GM12878 (cell line): ENCODE data around the gene SUPT3H. TPM values are rescaled to one million over a fixed set of nuclear protein-coding genes. Genes with fewer than 3 reads are reported as not detected.

Source experiments
- ATAC-seq: fragments of 200-7000 bp; cut with Tn5 transposase; 3 replicates; pipeline ENCODE4 v1.9.1; 2020; ENCODE audit warnings: mild to moderate bottlenecking, moderate library complexity
- BruUV-seq: library from RNA; stranded (reverse); fragments of 400-500 nt; replicated peaks from 2 replicates; lab custom pipeline; 2021; lab: Mats Ljungman, UMichigan
- CTCF ChIA-PET: fragments of 300-600 bp; sonication (Branson Sonifier 250); formaldehyde crosslinking; extraction: SDS; loops from one replicate; lab custom pipeline; 2021; ENCODE audit warnings: inconsistent platforms; lab: Yijun Ruan, JAX
- POLR2A ChIA-PET: fragments of 350-600 bp; formaldehyde crosslinking; extraction: SDS; loops from one replicate; lab custom pipeline; 2021; ENCODE audit warnings: inconsistent platforms; lab: Charles Lee
- RAD21 ChIA-PET: fragments of 300-600 bp; sonication (Branson Sonifier 250); formaldehyde crosslinking; loops from one replicate; lab custom pipeline; 2023; ENCODE audit warnings: antibody characterized with exemption; ENCODE audit not compliant: unreplicated experiment; lab: Charles Lee
- SMC1A ChIA-PET: fragments of 300-600 bp; sonication (Branson Sonifier 250); formaldehyde crosslinking; loops from one replicate; lab custom pipeline; 2023; ENCODE audit not compliant: unreplicated experiment, uncharacterized antibody; lab: Charles Lee
- DNase-seq: peaks from one replicate; pipeline ENCODE4 v3.0.0-alpha.2; 2011; ENCODE audit warnings: low read depth, low spot score
- FAIRE-seq: peaks from 3 replicates; lab custom pipeline; 2011; peaks lifted over from hg19 to GRCh38; lab: Jason Lieb, UNC
- H2AFZ ChIP-seq: 2 replicates; pipeline ENCODE4 v1.6.0; 2011; ENCODE audit warnings: low read depth, low read length, control low read depth; ENCODE audit not compliant: control insufficient read depth
- H3K27ac ChIP-seq: 2 replicates; pipeline ENCODE4 v1.5.1; 2011; ENCODE audit warnings: control low read depth; ENCODE audit not compliant: control insufficient read depth, insufficient read depth
- H3K27me3 ChIP-seq, 2 experiments: replicated peaks in 1 of 2; 2 replicates each; pipeline versions ENCODE4 v1.6.0 to v1.6.1; 2011; ENCODE audit warnings: low read length in 1 of 2; ENCODE audit not compliant: control insufficient read depth in 2 of 2, insufficient read depth in 2 of 2
- H3K36me3 ChIP-seq, 2 experiments: 2 replicates each; pipeline ENCODE4 v1.5.1; 2011; ENCODE audit warnings: low read length in 1 of 2; ENCODE audit not compliant: control insufficient read depth in 2 of 2, insufficient read depth in 2 of 2
- H3K4me1 ChIP-seq: 2 replicates; pipeline ENCODE4 v1.6.1; 2011; ENCODE audit warnings: mild to moderate bottlenecking, low read length, moderate library complexity, mixed read lengths; ENCODE audit not compliant: control insufficient read depth, insufficient read depth
- H3K4me2 ChIP-seq: 2 replicates; pipeline ENCODE4 v1.6.0; 2011; ENCODE audit warnings: control low read depth; ENCODE audit not compliant: control insufficient read depth, insufficient read depth
- H3K4me3 ChIP-seq: fragments of 200-600 bp; sonication (generic); 2 replicates; pipeline ENCODE4 v1.5.1; 2016
- H3K79me2 ChIP-seq: 2 replicates; pipeline ENCODE4 v1.6.0; 2011; ENCODE audit warnings: low read length; ENCODE audit not compliant: control insufficient read depth, insufficient read depth
- H3K9ac ChIP-seq: 2 replicates; pipeline ENCODE4 v1.8.0; 2011; ENCODE audit warnings: low read length, control low read depth, mixed read lengths; ENCODE audit not compliant: control insufficient read depth, insufficient read depth
- H3K9me3 ChIP-seq: replicated peaks from 3 replicates; pipeline ENCODE4 v1.5.1; 2011; ENCODE audit warnings: mild to moderate bottlenecking, low read length; ENCODE audit not compliant: control insufficient read depth, insufficient read depth
- H4K20me1 ChIP-seq: 2 replicates; pipeline ENCODE4 v1.6.0; 2011; ENCODE audit not compliant: control insufficient read depth, insufficient read depth
- ASH2L ChIP-seq: fragments of 300-600, 200-600 bp; sonication (generic); IDR thresholded peaks from 2 replicates; pipeline ENCODE4 v1.6.1; 2017; ENCODE audit warnings: low read depth, mild to moderate bottlenecking, borderline replicate concordance
- BACH1 ChIP-seq: fragments of 450-650 bp; IDR thresholded peaks from 2 replicates; pipeline ENCODE4 v1.6.1; 2017; ENCODE audit warnings: mild to moderate bottlenecking, borderline replicate concordance
- BCL11A ChIP-seq: IDR thresholded peaks from 2 replicates; pipeline ENCODE4 v1.6.1; 2011; ENCODE audit warnings: low read depth, low read length
- CBX5 ChIP-seq: sonication (generic); IDR thresholded peaks from 2 replicates; pipeline ENCODE4 v1.6.1; 2016; ENCODE audit warnings: low read depth, moderate library complexity, mild to moderate bottlenecking, inconsistent platforms
- CREM ChIP-seq: IDR thresholded peaks from 2 replicates; pipeline ENCODE4 v1.6.1; 2014; ENCODE audit warnings: antibody characterized with exemption, low read depth
- ESRRA ChIP-seq: IDR thresholded peaks from 2 replicates; pipeline ENCODE4 v1.6.1; 2012; ENCODE audit warnings: mild to moderate bottlenecking, low read length, improper control_type of control experiment
- GABPA ChIP-seq: IDR thresholded peaks from 2 replicates; pipeline ENCODE4 v1.6.1; 2014; ENCODE audit warnings: antibody characterized with exemption, low read depth, mild to moderate bottlenecking, inconsistent platforms
- KAT2A ChIP-seq: conservative IDR thresholded peaks from 2 replicates; pipeline ENCODE4 v1.6.1; 2011; ENCODE audit warnings: low read depth, low read length; ENCODE audit not compliant: control insufficient read depth
- LARP7 ChIP-seq: fragments of 450-650 bp; IDR thresholded peaks from 2 replicates; pipeline ENCODE4 v1.6.1; 2017; ENCODE audit warnings: mild to moderate bottlenecking
- NR2C1 ChIP-seq: fragments of 450-650 bp; IDR thresholded peaks from 2 replicates; pipeline ENCODE4 v1.6.1; 2017; ENCODE audit warnings: antibody characterized with exemption, mild to moderate bottlenecking, moderate library complexity
- RAD51 ChIP-seq: fragments of 450-650 bp; IDR thresholded peaks from 2 replicates; pipeline ENCODE4 v1.6.1; 2016; ENCODE audit warnings: moderate library complexity, mild to moderate bottlenecking, inconsistent platforms
- RCOR1 ChIP-seq: conservative IDR thresholded peaks from 2 replicates; pipeline ENCODE4 v1.6.1; 2012; ENCODE audit warnings: low read depth, low read length, improper control_type of control experiment
- STAT3 ChIP-seq: IDR thresholded peaks from 2 replicates; pipeline ENCODE4 v1.6.1; 2011; ENCODE audit warnings: low read depth, low read length, improper control_type of control experiment
- TARDBP ChIP-seq: IDR thresholded peaks from 2 replicates; pipeline ENCODE4 v1.6.1; 2016; ENCODE audit warnings: borderline replicate concordance
- ZNF622 ChIP-seq: fragments of 450-650 bp; IDR thresholded peaks from 2 replicates; pipeline ENCODE4 v1.6.1; 2017; ENCODE audit warnings: mild to moderate bottlenecking, inconsistent platforms
- ZSCAN29 ChIP-seq: fragments of 450-650 bp; IDR thresholded peaks from 2 replicates; pipeline ENCODE4 v1.6.1; 2017; ENCODE audit warnings: mild to moderate bottlenecking, moderate library complexity
- WGBS: methylation state at CpG from one replicate; pipeline ENCODE4 v1.1.6; 2016; ENCODE audit warnings: low lambda C conversion rate; ENCODE audit not compliant: insufficient replicate concordance, insufficient coverage; ENCODE audit errors: missing lambda C conversion rate; 5-methylcytosine and 5-hydroxymethylcytosine counted together
- in situ Hi-C: fragments of 300-500 bp; cut with MboI; formaldehyde crosslinking; loops from 9 replicates; pipeline ENCODE4 v1.14.3; 2018; ENCODE audit warnings: mixed read lengths
- intact Hi-C: fragments of 100-400 bp; cut with micrococcal nuclease; formaldehyde crosslinking; loops from one replicate; pipeline ENCODE4 v1.14.2; 2022; ENCODE audit not compliant: unreplicated experiment
- polyA plus RNA-seq, 11 experiments: library from polyadenylated mRNA; depleted of rRNA in 4 of 11; unstranded in 6 of 11; stranded (reverse) in 5 of 11; fragments of >200 nt; fragmentation: Nextera tagmentation in 4 of 11; fragmentation: Illumina TruSeq in 1 of 11; extraction: Ambion mirVana in 4 of 11; extraction: Trizol in 1 of 11; gene quantifications; 1 replicate in 1 of 11; 2 replicates in 10 of 11; pipeline versions ENCODE4 v1.2.1 to v1.2.3, GENCODE V29; 2011 to 2016; ENCODE audit warnings: inconsistent platforms in 2 of 11, missing spikeins in 2 of 11, low read depth in 1 of 11
- total RNA-seq, 4 experiments: library from RNA; depleted of rRNA in 3 of 4; stranded (reverse); fragments of >200 nt in 3 of 4; fragmentation: Illumina TruSeq in 1 of 4; extraction: Trizol in 1 of 4; gene quantifications; 2 replicates each; pipeline versions ENCODE4 v1.2.1 to v1.2.3, GENCODE V29; 2013 to 2021
- TF ChIP-seq, protein P1 (sequence below): fragments of 450-650 bp; IDR thresholded peaks from 2 replicates; pipeline ENCODE4 v1.6.1; 2017; ENCODE audit warnings: mild to moderate bottlenecking, moderate library complexity

SUPT3H gene
- total and polyA plus RNA-seq, 10 of the 15 experiments (the other 5 are each of a cell fraction or from before 2014, with no cell fraction given) = 0.51 to 3.7 (median 2.0) TPM

DNA sequence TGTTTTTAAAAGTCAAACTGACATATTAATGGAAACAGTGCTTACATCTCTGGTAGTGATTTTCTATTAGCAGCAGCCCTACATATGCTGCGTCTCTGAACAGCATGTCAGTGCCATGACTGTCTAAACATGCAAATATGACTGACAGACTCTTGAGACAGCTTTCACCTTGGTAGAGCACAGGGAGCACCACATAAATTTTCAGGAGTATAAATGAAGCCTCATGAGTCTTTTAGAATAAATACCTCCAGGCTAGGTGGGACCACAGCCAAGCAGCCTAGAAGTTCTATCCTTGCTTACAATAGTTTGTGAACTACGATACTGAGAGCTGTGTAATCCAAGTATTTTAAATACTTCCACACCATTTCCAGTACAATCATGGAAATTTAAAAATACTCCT is 460.3 kb downstream of the SUPT3H start:
- ChIA-PET POLR2A (interaction anchor here (1.6 kb wide), 1 partner anchor 11 kb away, joined by 7 read pairs; no protein-coding TSS in a partner anchor), CTCF (interaction anchor here (1.3 kb wide), 1 partner anchor 520 kb away, joined by 3 read pairs; no protein-coding TSS in a partner anchor), SMC1A (interaction anchor here (1.4 to 2.2 kb wide), 2 partner anchors 8 to 20 kb away, joined by 3 to 8 read pairs; no protein-coding TSS in a partner anchor), RAD21 (interaction anchor here (0.5 kb wide), 1 partner anchor 461 kb away, joined by 3 read pairs; no protein-coding TSS in a partner anchor)
- Histone ChIP-seq H3K36me3 (no peaks in the 10 kb centered on the region), H3K4me1 (no peaks in the 10 kb centered on the region), H3K9ac (no peak overlapping the region), H3K4me2 (no peak overlapping the region), H3K27ac (no peak overlapping the region), H3K9me3 (no peaks in the 10 kb centered on the region), H3K4me3 (no peak overlapping the region), H4K20me1 (no peaks in the 10 kb centered on the region), H3K27me3 (no peaks in the 10 kb centered on the region), H3K79me2 (no peaks in the 10 kb centered on the region), H2AFZ (no peak overlapping the region)
- 69% methylated on average over 2 of the region's 2 CpGs for WGBS
- no peak for ATAC-seq
- DNase-seq = no peak
- BruUV-seq = no TSS peak
- no peak for FAIRE-seq
- in situ Hi-C loops (no loop called here), intact Hi-C loops (no loop called here)
- TF ChIP-seq ASH2L = no peak

DNA sequence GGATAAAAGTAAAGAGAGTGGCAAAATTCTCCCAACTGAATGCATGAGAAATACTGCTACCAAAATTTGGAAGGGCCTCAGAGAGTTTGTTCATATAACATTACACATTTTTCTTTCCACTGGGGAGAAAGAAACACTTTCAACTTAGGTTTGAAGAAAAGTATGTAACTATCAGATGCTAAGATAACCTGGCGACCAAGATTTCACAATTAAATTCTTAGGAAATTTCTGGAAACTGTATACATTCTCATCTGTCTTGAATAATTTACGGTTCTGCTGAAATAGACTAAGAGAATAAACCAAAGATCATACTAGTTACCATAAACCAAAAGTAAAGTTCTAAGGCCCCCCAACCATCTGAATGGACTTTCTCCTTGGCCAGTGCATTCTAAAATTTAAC is 462.6 kb downstream of the SUPT3H start:
- POLR2A ChIA-PET = no interaction called here
- TF ChIP-seq BCL11A (no peak), ZSCAN29 (no peak), KAT2A (no peak), GABPA (no peak), NR2C1 (no peak), STAT3 (no peak), ZNF622 (no peak), ESRRA (no peak), CREM (no peak), BACH1 (no peak), CBX5 (no peak), RAD51 (no peak), RCOR1 (no peak), LARP7 (no peak), TARDBP (no peak)
- TF ChIP-seq, protein P1, sequence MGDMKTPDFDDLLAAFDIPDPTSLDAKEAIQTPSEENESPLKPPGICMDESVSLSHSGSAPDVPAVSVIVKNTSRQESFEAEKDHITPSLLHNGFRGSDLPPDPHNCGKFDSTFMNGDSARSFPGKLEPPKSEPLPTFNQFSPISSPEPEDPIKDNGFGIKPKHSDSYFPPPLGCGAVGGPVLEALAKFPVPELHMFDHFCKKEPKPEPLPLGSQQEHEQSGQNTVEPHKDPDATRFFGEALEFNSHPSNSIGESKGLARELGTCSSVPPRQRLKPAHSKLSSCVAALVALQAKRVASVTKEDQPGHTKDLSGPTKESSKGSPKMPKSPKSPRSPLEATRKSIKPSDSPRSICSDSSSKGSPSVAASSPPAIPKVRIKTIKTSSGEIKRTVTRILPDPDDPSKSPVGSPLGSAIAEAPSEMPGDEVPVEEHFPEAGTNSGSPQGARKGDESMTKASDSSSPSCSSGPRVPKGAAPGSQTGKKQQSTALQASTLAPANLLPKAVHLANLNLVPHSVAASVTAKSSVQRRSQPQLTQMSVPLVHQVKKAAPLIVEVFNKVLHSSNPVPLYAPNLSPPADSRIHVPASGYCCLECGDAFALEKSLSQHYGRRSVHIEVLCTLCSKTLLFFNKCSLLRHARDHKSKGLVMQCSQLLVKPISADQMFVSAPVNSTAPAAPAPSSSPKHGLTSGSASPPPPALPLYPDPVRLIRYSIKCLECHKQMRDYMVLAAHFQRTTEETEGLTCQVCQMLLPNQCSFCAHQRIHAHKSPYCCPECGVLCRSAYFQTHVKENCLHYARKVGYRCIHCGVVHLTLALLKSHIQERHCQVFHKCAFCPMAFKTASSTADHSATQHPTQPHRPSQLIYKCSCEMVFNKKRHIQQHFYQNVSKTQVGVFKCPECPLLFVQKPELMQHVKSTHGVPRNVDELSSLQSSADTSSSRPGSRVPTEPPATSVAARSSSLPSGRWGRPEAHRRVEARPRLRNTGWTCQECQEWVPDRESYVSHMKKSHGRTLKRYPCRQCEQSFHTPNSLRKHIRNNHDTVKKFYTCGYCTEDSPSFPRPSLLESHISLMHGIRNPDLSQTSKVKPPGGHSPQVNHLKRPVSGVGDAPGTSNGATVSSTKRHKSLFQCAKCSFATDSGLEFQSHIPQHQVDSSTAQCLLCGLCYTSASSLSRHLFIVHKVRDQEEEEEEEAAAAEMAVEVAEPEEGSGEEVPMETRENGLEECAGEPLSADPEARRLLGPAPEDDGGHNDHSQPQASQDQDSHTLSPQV = no peak
- Histone ChIP-seq H3K27ac (no peak overlapping the region), H3K79me2 (no peaks in the 10 kb centered on the region), H3K4me2 (no peak overlapping the region), H3K4me1 (no peaks in the 10 kb centered on the region), H3K27me3 (no peaks in the 10 kb centered on the region), H3K36me3 (no peaks in the 10 kb centered on the region), H3K9me3 (no peaks in the 10 kb centered on the region), H4K20me1 (no peaks in the 10 kb centered on the region), H3K9ac (no peak overlapping the region), H2AFZ (no peak overlapping the region), H3K4me3 (no peak overlapping the region)
- in situ Hi-C loops (no loop called here), intact Hi-C loops (no loop called here)
- no TSS peak for BruUV-seq
- SMC1A ChIA-PET = no interaction called here
- FAIRE-seq (no peak), ATAC-seq (no peak), DNase-seq (no peak)
- RAD21 ChIA-PET = no interaction called here
- CTCF ChIA-PET = no interaction called here
- WGBS = 40% methylated on average over 2 of the region's 2 CpGs
